Karpas-422 (cell line): ENCODE results near the gene CDKN2C. TPM values are rescaled to one million over a fixed set of nuclear protein-coding genes. Genes with fewer than 3 reads are reported as not detected.

Experiments used
- total RNA-seq: library from RNA; depleted of rRNA; stranded (reverse); fragments of >200 nt; shearing (Covaris generic); gene quantifications from 2 replicates; pipeline ENCODE4 v1.2.3, GENCODE V29; 2014; ENCODE audit warnings: low replicate concordance; rRNA removed

Gene CDKN2C
- total RNA-seq, 1 experiment from 2014 or later = 16.8 TPM

Other genes starting within 250 kb of the CDKN2C start
- gene FAF1, start 10.0 kb upstream of the CDKN2C start, total RNA-seq = 51.5 and 112 TPM in 2 replicates
- not detected in 2 replicates for gene C1orf185, start 132.0 kb downstream of the CDKN2C start, total RNA-seq